HPDE6-E6E7 (cell line): Measurements from ENCODE around the gene FADD.

ENCODE experiments used
- DNase-seq: peaks from one replicate; pipeline ENCODE4 v3.0.0; 2011; ENCODE audit warnings: missing footprints; ENCODE audit errors: extremely low spot score

The FADD gene, protein sequence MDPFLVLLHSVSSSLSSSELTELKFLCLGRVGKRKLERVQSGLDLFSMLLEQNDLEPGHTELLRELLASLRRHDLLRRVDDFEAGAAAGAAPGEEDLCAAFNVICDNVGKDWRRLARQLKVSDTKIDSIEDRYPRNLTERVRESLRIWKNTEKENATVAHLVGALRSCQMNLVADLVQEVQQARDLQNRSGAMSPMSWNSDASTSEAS

DNA sequence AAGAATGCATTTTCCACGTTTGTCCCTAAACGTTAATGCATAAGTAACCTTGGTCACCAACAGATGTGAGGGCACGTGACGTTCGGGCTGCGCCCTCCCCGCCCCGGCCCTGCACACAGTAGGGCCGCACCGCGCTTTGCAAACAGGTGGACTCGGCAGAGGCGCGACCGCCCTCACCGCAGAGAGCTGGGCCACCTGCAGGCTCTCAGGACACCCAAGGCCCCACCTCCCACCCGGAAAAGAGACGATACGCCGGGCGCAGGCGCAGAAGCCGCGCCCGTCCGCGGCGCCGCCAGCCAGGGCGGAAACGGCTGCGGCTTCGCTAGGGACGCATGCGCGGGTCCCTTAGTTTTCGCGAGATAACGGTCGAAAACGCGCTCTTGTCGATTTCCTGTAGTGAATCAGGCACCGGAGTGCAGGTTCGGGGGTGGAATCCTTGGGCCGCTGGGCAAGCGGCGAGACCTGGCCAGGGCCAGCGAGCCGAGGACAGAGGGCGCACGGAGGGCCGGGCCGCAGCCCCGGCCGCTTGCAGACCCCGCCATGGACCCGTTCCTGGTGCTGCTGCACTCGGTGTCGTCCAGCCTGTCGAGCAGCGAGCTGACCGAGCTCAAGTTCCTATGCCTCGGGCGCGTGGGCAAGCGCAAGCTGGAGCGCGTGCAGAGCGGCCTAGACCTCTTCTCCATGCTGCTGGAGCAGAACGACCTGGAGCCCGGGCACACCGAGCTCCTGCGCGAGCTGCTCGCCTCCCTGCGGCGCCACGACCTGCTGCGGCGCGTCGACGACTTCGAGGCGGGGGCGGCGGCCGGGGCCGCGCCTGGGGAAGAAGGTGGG, at the start of gene FADD:
Gene FADD (plus strand): TSS at position 377 of the 831 bp plus-strand sequence. CDS start 164 bp downstream, at position 541.
- DNase-seq: peak; percentile 89

DNA sequence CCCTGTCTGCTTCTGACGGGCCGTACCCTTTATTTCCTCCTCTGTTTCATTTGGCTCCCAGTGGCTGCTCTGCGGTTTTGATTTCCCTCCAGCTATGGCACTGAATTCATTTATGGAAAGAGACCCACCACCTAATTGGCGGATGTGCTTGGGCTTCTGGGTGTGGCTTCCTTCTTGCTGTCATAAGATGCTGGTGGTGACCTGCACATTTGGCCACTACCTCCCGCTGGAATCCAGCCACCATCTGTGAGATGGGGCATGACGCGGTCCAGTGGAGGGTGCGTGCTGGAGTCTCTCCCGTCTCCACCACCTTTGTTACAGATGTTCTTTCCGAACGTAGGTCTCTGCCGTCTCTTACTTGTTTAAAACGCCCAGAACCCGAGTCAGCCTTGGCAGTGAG, 47.7 kb upstream of the FADD start:
- DNase-seq: no peak

DNA sequence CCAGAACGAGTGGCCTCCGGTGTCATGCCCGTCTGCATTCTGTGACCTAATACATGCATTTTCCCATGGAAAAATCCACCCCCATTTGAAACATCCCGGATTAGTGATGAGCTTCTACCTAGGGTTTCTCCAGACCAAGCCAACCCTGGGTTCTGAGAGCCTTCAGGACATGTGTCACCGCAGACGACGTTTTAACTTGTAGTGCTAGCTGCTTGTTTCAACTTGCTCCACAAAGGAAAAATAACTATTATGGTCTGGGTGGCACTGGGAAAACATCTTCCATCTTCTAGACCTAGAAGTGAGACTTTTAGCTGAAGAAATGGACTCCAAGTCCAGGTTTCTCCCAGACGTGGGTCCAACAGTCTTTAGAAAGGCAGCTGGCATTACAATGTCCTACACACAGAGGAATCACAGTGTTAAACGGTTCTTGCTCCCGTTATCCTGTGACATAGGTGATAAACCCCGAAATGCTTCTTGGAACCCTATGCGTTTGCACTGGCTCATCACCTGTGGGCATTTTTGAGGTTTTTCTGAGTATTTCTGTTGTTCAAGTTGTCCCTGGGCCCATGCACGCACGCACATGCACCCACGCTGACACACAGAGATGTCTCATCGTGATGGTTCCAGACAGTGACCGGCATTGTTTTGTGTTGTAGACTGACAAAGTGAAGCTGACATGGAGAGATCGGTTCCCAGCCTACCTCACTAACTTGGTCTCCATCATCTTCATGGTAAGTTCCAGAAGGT, 46.6 kb upstream of the FADD start:
- DNase-seq: no peak

DNA sequence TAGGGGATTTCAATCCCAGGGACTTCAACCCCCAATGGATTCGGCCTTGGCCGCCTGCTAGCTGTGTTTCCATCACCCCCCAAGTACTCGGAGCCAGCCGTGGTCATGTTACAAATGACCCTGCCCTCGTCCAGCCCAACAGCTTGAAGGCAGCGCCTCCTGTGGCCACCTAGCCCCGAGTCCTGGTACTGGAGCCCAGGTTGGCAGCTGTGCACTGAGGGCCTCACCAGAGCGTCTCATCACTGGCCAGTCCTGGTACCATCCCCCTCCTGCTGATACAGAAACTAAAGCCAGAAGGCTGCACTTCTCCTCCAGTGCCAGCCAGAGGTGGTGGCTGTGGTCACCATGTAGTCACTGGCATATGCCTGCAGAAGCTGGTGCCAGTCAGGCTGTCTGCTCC, 44.9 kb upstream of the FADD start:
- DNase-seq: no peak

DNA sequence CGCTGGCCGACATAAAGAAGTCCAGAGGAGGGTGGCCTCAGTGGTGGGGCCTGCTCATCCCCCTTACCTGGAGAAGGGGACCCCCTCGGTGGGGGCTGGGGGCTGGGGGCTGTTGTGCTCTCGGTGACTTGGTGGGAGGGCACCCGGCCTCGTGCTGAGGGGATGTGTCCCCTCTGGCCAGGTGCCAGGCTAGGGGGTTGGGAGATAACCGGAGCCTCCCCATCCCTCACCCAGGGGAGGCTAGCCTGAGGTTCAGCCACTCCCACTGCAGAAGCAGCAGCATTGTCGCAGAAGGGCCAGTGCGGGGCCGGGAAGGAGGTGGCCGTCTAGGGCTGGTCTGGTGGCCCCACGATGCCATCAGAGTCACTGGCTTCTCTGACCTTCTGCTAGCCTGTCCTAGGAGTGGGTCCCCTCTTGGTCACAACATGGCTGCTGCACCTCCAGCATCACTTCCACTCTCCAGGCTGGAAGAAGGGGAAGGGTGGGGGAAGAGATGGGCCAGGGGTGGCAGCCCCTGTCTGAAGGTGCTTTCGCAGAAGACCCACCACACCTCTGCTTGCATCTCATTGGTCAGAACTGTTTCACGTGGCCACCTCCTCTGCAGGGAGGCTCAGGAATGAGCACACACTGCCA, 44.2 kb upstream of the FADD start:
- DNase-seq: no peak

DNA sequence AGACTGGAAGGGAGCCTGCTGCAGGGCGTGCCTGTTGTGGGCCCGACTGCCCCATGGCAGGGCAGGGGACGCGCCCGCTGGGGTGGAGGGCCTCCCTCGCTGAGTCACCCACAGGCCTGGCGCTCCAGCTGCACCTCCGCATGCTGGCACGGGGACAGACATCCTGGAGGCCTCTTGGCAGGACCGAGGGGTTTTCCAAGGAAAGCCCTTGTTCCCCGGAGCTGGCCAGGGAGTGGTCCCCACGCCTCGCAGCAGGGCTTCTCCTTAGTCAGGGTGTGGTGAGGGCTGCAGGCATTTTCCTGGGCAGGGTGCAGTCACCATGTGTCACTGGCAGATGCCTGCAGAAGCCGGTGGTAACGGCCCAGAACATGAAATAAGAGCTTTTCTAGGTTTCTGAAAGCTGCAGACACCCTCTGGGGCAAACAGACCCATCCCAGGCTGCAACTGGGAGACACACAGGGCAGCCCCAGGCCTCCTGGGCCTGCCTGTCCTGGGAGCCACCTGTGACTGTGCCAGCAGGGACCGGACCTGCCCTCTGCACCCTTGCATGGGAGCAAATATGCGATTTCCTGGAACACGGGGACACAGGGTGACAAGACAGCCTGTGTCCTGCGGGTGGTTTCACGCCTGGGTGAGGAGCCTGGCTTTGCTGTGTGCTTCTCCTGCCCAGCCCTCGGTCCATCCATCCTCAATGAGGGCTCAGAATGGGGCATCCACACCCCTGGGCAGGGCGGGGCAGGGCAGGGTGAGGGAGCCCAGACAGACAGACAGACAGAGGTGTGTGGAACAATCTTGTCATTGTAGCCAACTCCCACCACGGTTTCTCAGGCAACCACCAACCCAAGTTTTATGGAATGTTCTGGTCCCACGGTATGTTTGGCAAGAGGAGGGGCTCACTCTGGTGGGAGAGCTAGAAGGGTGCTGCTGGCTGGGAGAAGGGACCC, 43.2 kb upstream of the FADD start:
- DNase-seq: peak; percentile 79

DNA sequence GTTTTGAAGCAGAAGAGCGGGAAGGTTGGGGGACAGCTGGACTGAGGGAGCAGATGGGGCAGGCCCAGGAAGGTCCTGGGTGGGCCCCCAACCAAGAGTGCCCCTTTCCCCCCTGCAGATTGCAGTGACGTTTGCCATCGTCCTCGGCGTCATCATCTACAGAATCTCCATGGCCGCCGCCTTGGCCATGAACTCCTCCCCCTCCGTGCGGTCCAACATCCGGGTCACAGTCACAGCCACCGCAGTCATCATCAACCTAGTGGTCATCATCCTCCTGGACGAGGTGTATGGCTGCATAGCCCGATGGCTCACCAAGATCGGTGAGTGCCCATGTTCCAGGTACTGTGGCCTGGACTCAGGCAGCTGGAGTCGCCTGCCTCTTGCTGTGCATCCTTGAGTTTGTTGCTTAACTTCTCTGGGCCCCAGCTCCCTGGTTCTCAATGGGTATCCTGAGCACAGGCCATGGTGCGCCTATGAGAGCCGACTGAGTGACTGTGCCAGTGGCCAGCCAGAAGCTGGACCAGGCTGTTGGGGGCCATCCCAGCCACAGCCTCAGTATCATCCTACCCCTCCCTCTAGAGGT, 42.0 kb upstream of the FADD start:
- no peak for DNase-seq

DNA sequence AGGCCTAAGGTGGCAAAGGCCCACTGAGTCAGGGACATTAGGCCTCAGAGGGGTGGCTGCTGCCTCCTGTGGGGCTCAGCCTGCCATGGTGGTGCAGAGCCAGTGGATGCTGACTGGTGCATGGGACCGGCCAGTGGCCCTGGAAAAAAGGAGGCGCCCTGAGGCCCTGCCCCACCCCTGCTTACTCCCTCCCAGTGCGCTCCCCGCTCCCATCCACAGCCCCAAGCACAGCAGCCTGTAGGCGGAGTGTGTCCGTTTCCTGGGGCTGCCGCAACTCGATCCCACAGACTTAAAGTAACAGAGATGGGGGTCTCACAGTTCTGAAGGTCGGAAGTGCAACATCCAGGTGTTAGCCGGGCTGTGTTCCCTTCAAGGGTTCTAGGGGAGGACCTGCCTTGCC, 38.4 kb upstream of the FADD start:
- DNase-seq: no peak

DNA sequence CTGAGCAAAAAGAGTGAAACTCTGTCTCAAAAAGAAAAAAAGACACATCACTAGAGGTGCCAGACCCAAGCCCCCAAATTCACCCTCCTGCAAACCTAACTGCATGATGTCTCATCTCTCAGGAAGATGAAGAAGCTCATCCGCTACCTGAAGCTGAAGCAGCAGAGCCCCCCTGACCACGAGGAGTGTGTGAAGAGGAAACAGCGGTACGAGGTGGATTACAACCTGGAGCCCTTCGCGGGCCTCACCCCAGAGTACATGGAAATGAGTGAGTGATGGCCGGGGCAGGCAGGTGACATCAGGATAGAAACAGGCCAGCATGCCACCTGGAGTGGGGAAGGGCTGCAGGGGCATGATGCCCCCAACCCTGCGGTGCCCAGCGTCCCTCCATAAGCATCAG, 36.0 kb upstream of the FADD start:
- DNase-seq: no peak

DNA sequence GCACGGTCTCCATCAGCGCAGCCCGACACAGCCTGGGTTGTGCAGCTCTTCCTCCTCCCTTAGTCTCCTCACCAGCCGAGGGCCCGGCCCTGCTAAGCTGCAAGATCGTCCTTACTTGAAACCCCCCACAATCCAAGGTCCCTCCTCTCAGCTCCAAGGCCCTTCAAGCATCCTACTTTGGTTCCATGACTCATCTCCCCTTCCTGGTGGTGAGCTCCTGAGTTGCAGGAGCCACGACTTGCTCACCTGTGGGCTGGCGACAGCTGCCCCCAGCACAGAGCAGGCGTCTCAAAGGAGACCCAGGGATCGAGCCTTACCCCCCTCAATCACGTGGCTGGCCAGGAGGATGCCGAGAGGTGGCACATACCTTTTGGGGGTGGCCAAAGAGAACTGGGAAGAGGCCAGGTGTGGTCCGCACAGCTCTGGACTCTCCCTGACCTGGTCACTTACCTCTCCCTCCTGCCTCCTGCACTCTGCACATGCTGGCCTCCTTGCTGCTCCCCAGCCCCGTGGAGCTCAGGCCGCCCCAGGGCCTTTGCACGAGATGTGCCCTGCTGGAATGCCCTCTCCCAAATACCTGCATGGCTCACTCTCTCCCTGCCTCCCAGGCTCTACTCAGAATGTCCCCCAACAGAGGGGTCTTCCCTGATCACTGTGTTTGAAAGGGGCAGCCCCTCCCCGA, 35.2 kb upstream of the FADD start:
- no peak for DNase-seq

DNA sequence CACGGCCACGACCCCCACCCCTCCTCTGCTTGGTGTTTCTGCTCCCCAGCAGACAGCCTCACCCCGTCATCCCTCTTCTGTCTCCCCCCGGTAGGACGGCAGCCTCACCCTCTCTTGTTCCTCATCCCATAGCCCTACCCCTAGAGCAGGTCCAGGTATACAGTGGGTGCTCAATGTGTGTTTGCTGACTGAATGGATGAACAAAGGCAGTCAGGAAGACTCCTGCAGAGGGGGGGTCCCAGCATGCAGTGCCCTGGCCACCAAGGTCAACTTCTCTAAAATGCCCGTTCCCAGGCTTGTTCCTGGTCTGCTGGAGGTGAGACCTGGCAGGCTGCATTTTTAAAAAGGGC, 34.7 kb upstream of the FADD start:
- DNase-seq: no peak

DNA sequence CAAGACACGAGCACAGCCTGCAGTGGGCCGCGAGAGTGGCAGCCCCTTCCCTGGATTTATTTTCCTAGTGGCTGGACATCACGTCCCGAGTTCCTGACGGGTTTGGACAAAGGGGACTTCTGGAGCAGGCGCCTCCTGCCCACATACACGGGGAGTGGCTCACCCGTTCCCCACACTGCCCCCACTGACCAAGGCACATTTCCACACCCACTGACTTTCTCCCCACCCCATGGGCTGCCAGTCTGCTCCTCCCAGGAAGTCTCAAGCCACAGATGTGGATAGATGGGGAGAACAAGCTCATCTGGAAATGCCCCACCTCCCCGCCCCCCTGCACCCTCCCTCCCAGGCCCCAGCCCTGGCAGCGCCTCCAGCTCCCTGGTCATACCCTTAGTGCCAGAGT, 34.0 kb upstream of the FADD start:
- no peak for DNase-seq

DNA sequence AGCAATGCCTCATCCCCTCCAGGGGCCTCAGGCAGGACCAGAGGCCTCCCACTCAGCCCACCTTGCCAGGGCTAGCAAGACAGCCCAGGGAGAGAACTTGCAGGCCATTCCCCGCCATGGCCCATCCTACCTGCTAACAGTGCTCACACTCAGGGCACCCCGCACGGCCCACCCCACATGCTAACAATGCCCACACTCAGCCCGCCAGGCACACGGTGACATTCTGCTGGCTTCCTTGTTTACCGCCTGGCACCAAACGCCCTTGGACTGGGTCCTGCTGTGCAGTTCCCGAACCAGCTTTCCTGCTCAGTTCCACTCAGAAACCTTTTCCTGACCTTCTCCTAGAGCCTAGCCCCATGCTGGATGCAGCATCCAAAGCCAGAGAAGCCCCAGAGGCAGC, 33.5 kb upstream of the FADD start:
- DNase-seq: no peak

DNA sequence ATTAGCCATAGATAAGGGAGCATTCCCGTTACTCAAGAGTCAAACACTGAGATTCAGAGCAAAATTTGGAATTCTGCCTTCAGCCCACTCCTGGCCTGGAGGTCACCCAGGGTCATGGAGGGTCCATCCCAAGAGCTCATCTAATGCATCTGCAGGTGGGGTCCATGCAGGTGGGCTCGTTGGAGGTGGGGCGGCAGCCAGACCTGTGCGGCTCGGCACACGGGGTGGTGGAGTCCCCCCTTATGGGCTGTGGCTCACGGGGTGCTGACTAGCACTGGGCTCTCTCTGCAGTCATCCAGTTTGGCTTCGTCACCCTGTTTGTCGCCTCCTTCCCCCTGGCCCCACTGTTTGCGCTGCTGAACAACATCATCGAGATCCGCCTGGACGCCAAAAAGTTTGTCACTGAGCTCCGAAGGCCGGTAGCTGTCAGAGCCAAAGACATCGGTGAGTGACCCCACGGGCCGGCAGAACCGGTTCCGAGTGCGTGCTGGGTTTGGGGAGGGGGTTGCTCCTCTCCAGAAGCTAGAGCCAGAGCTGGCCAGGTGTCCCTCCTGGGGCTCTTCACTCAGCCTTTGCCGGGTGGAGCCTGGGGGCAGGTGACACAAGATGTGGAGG, 32.4 kb upstream of the FADD start:
- no peak for DNase-seq

DNA sequence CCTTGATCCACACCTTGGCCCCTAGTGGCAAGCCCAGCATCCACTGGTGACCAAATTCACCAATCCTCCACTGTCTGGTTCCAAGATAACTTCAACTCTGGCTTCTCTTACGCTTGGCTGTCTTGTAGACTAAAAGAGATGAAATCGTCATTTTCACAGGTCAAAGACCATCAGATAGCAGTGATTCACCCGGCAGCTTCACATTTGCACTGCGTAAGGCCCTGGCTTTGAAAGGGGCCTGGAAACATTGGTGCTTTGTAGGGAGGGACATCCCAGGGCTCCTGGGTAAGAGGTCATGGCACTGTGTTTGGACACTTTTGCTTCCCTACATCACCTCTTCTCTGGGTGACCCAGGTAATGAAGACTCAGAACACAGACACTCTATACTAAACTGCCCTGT, 30.1 kb upstream of the FADD start:
- DNase-seq: no peak

DNA sequence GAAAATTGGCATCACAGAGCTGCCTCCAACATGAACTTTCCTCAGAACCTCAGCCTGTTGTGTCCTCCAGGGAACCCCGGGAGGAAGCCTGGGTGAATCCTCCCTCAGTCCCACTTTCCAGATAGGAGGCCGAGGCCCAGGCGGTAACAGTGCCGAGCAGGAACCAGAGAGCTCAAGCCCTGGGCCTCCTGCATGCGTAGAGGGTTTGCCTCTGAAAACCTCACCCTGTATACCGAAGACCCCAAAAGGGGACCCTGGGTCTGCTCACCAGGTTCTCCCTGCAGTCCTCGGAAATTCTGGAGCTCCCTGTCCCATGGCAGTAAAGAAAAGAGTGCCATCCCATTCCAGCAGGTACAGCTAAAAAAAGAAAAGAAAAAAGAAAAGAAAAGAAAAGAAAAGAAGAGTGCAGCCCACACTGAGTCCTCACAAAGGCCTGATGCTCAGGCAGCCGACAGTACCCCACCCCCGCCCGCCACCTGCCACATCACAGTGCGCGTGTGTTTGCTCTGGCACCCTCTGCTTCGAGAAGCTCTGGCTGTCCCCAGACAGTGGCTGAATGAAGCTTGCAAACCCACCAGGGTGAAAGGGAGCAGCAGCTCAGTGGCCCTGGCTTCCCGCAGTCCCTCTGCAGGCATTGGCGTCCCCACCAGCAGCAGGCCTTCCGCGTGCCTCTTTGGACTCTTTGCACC, 28.4 kb upstream of the FADD start:
- no peak for DNase-seq

DNA sequence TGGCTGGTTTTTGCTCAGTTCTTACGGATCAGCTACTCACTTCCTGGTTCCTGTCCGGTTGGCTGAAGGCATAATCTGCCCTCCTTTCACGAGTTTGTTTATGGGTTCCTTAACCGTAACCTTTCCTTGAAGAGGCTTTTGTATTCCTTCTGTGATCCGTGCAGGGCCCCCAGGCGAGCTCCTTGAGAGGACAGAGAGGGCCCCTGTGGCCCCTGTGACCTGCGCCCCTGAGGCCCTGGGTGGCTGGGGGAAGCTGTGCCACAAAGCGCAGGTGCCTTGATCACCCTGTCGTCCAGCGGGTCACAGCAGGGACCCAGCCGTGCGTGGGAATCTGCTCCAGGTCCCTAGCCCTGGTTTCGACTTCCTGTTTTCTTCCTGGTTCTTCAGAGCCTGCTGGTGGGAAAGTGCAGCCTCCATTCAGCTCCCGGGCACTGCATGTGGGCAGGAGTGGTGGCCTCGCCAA, 27.8 kb upstream of the FADD start:
- no peak for DNase-seq

DNA sequence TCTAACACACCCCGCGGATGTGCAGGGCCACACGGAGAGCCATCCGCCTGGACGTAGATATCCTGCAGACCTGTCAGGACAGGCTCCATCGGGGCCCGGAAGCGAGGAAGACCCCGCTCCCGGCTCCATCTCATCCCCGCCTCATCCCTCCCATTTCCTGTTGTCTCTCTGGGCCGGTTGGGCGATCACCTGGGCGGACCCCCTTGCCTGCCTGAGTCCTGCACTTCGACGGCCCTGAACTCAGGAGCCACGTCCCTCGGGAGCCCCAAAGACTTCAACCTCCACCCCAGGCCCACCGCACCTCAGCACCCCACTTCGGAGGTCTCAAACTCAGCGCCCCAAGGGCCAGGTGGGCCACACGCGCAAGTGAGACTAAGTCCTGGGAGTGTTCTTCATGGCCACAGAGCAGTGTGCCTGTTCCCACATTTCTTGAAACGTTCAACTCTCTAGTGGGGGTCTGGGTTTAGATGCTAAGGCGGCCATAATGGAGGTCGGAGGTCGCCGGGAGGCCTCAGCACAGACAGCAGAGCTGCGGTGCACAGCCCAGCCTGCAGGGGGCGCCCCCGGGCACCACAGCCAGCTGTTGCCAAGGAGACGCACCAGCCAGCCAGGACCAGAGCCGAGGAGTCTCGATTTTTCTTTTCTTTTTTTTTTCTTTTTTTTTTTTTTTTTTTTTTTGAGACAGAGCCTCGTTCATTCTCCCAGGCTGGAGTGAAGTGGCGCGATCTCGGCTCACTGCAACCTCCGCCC, 26.0 kb upstream of the FADD start:
- DNase-seq: no peak
